ENCODE data around the gene FAM170B.

FAM170B gene

DNA sequence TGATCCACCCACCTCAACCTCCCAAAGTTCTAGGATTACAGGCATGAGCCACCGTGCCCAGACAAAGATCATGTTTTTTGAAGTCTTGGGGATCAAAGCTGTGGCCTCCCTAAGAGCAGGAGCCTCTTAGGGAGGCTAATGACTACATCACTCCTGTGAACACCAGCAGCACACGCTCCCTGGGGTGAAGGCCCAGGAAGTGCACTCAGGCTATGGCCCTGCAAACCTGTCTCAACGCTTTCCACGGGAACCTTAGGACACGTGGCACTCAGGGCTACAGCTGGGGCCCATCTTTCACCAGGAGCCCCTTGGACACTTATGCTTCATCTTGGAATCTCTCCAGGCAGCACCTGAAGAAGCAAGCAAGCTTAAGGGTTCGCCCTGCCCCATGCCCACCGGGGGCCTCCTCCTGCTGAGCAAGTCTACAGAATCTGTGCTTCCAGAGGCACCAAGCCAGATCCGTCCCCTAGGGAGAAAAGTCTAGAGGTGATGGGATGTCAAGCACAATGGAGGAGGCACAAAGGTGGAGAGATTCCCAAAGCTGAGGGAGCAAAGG, 36.9 kb downstream of the FAM170B start:
- peak; percentile 17 for DNase-seq

DNA sequence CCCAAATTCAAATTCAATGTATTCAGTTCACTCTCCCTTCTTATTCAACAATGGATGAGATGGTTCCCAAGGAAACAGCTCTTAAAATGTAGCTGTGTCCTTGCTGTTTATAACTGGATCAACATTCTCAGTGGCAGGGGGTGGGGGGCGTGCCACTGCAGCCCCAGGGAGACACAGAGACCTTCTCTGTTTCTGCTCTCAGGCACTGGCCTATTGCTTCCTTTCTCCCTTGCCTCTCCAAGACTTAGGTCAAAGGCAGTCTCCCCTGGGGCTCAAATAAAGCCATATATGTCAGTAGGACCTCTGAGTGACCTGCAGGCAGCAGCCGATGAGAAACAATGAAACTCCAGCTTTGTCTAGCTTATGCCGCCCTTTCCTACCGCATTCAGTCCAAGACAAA, 39.2 kb downstream of the FAM170B start:
- peak; percentile 34 for DNase-seq

DNA sequence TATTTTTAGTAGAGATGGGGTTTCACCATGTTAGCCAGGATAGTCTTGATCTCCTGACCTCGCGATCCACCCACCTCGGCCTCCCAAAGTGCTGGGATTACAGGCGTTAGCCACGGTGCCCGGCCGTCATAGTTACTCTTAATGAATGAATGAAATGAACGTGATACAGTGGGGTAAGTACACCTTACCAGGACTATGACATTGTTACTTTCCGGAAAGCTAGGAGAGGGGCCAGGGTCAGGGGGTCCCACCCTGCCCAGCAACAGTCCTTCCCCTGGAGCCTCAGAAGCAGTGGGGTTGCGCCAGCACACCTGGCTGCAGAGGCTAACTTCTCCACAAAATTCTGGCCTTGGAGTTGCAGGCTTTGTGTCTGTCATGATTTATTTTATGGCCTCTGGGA, 39.9 kb downstream of the FAM170B start:
- peak; percentile 22 for DNase-seq

DNA sequence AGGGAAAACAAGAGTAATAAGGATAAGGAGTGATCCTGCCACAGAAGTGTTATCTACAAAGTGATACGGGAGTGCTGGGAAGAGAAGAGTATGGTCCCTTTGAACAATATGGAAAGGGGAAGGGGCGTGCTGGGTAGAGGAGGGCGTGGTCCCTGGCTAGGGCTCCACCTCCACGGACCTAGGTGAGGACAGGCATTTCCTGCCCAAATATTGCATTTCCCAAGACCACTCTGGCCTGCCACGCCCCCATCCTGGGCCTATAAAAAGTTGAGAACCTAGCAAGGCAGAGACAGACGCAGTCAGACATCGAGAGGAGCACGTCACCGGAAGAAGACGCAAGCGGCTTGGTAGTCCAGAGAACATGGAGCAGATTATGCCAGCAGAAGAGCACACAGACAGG, 41.3 kb downstream of the FAM170B start:
- DNase-seq: no peak

DNA sequence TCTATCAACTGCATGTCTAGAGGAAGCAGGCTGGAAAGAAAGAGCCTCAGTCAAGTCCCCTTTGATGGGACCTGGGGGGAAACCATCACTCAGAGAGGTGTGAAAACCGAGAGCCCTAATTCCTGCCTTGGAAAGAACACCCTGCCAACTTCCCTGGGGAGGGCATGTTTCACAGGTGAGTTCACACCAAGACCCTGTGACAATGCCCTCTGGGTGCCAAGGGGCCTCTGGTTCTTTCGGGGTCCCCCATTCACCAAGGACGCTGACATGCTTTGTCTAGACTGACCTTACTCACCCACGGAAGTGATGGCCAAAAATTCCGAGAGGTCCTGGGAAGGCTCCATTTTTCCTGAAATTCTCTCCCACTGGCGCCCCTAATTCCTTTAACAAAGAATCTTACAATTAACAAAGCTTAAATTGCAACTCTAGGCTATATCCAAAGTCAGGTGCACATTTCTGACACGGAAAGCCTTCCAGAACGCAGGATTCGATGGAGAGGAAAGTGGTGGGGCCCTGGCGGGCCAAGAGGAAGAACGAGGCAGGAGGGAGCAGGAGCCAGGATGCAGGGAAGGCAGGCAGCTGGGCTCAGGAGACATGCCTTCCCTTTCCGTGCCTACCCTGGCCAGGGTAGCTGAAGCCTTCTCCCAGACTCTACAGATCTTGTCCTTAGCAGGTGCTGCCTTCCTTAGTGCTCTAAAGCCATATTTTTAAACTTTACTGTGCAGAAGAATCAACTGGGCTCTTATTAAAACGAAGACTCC, 42.2 kb downstream of the FAM170B start:
- DNase-seq: peak; percentile 31

DNA sequence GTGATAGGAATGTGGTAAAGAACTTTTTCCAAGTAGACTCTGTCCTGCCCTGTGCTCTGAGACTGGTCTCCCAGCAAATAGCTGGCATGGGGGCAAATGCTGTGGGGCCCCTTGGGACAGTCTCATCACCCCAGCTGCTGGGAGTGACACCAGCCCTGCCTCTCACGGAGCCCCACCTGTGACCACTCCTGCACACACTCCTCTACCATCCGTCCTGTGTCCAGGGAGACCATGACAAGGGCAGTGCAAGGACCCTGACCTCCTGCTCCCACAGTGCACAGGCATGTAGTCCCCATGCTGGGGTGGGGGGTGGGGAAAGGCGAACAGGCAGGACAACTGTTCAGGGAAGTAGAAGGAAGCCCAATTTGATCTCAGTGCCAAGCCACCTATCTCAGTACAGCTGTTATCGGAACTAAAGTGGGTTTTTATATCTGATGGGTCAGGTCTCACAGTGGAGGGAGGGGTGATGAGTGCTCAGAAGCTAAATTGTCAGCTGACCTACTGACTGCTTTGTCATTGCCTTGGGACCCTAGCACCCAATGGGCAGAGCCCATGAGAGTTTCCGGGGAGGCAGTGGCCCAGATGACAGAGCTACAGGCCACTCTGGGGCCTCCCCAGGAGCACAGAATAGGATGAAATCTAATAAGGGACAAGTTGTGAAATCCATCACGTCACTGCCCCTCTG, 43.0 kb downstream of the FAM170B start:
- peak; percentile 23 for DNase-seq

DNA sequence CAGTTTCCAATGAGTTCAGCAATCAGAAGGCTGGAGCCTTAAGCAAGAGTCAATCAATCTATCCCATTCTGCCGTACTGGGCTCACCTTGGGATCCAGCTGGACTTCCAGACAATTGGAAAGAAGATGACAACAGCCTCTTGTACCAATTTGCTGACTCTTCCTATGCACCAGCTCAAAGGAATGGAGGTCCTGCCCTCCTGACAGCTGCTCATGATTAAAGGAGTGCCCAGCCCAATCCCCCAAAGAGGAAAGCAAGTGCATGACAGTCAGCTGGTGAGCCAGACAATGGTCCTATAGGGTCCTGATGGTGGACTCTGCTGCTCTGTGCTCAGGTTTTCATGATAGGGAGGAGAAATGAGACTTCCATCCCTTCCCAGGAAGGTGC, 43.6 kb downstream of the FAM170B start:
- DNase-seq: no peak

DNA sequence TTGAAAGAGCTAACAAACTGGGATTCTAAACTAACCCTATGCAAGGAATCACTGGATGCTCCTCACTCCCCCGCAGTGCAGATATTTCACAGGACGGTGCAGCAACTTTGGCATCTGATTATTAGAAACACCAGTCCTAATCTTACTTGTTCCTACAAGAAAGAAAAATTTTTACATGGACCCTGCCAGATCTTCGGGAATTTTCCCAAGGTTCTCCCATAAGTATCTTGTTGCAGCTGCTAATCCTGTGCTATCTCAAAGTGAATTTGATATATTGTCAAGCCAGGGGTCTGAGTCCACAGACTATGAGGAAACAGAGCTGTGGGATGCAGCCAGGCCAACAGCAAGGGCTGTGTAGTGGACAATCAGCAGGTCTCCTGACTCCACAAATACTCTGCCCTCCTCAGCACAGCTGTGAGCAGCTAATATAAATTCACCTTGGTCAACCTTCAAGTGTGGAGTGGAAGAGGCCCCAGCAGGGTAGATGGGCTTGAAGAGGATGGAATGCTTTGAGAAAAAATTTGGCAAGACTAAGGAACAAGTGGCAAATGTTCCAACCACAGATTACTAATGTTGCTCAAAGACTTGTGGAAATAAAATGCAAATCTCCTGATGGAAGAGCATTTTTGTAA, 44.1 kb downstream of the FAM170B start:
- DNase-seq: peak; percentile 31

DNA sequence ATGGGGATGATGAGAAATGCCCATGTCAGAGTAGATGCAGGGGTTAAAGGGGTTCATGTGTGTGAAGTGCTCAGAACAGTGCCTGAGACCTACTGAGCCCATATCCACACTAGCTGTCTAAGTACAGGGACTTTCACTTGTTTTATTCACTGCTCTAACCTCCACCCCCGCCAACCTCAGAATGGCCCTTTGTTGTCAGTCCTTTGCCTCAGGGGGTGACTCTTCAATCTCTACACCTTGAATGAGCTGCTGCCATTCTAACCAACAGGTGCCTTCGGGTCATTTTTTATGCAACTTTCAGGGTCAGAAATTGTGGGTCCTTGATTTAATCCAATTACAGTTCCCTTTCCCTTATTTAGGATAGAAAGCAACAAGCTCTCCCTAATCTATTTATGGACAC, 44.7 kb downstream of the FAM170B start:
- peak; percentile 54 for DNase-seq

DNA sequence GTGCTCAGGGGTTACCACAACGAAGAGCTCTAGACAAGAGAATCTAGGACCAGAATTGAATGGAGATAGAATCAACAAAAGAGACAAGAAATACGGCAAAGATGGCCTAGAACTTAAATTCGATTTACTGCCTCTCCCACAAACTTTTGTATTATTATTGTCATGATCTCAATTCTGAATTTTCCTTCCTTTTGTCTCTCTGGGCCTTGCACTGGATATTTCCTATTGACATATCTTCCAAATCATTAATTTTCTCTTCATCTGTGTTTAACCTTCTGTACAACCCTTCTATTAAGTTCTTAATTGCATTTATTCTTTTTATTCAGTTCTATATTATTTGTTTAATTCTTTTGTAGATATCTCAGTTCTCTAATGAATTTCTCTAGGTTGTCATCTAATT, 46.9 kb downstream of the FAM170B start:
- DNase-seq: no peak

DNA sequence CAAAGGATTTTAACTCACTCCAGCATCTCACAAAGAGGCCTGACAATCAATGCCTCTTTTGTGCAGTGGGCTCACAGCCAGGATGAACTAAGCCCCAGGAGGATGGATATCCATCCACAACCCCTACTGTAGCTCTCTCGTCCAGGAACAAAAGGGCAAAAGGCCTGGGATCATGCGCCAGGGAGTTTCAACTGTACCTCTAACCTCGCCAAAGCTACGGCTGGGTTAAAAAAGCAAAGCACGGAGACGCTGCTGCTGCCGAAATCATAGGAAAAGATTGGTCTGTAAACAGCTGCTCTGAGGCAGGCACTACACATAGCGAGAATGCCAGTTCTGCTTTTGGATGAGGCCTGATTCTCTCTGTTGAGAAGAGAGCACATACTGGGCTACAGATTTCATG, 50.6 kb downstream of the FAM170B start:
- peak; percentile 36 for DNase-seq

DNA sequence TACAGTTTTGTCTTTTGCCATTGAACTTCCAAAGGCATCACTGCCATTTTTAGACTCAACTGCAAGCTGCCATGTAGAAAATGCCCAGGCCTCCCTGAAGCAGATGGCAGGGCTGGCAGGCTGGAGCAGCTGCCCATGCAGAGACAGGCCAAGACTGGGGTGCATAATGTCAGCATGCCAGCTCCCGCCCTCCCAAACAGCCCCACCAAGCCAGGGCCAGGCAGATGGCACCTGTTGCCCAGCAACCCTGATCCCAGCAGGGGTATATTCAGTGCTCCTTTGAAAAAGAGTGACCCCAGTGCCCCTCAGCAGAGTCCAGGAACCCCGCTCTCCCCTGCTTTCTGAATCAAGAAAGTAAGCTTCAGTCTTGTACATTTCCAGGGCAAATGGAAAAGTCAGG, 51.1 kb downstream of the FAM170B start:
- DNase-seq: peak; percentile 39

DNA sequence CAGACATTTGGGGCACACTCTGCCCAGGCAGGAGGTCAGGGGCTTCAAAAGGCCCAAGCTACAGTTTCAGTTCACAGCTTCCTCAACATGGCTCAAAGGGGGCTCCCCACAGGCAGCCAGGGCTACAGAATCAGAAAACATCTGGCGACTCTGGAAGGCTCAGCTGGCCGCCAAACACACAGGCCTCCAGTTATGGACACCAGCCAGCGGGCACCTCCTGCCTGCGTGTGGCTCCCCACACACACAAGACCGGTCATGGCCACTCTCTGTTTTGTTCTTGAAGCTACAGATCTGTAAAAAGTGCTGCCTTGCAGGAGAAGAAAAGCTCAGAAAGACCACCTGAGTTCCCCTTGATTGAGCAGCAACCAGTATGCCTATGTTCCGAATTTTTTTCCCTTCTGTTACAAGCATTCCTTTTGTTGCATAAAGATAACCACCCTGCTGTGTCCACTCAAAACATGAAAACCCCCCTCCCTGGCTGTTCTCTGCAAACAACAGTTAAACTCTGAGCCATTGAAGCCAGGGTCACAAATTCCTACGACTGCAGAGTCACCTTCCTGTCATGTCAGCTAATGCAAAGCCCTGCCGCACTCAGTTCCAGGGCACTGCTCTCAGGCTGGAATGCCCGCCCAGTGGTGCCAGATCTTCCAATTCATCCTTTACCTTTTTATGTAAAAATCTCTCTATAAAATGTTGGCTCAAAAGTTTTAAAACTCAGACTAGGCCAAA, 52.1 kb downstream of the FAM170B start:
- peak; percentile 49 for DNase-seq
